OCI-LY7 (cell line): Measurements from ENCODE around the gene PRX. TPM values are rescaled to one million over a fixed set of nuclear protein-coding genes. Genes with fewer than 3 reads are reported as not detected.

Source experiments
- BruUV-seq: library from RNA; stranded (reverse); fragments of 400-500 nt; replicated peaks from 2 replicates; lab custom pipeline; 2021; lab: Mats Ljungman, UMichigan
- CTCF ChIA-PET: fragments of 300-600 bp; sonication (Branson Sonifier 250); formaldehyde crosslinking; loops from one replicate; lab custom pipeline; 2022; ENCODE audit warnings: antibody characterized with exemption; ENCODE audit not compliant: unreplicated experiment; lab: Charles Lee
- POLR2A ChIA-PET: fragments of 300-600 bp; sonication (Branson Sonifier 250); formaldehyde crosslinking; loops from one replicate; lab custom pipeline; 2022; ENCODE audit warnings: antibody characterized with exemption; lab: Charles Lee
- DNase-seq: peaks from one replicate; pipeline ENCODE4 v3.0.0-alpha.2; 2015; ENCODE audit warnings: low spot score
- H2AFZ ChIP-seq: fragments of 200-600 bp; sonication (generic), shearing (Covaris generic); 2 replicates; pipeline ENCODE4 v1.6.1; 2014; ENCODE audit warnings: mild to moderate bottlenecking, antibody characterized with exemption, low read length, moderate library complexity
- H3K27ac ChIP-seq: fragments of 200-600 bp; sonication (generic); 2 replicates; pipeline ENCODE4 v1.5.1; 2014; ENCODE audit warnings: mixed run types, low read depth, mild to moderate bottlenecking, moderate library complexity, low read length, inconsistent platforms; ENCODE audit not compliant: poor library complexity, severe bottlenecking
- H3K36me3 ChIP-seq: fragments of 200-600 bp; sonication (generic); 2 replicates; pipeline ENCODE4 v1.6.1; 2014; ENCODE audit warnings: mild to moderate bottlenecking, antibody characterized with exemption, low read length, moderate library complexity, mixed read lengths; ENCODE audit not compliant: insufficient read depth
- H3K4me1 ChIP-seq: fragments of 200-600 bp; sonication (generic); 2 replicates; pipeline ENCODE4 v1.5.1; 2014; ENCODE audit warnings: mild to moderate bottlenecking, low read length; ENCODE audit not compliant: insufficient read depth, poor library complexity, severe bottlenecking
- H3K4me2 ChIP-seq: fragments of 200-600 bp; sonication (generic); 2 replicates; pipeline ENCODE4 v1.6.1; 2014; ENCODE audit warnings: mild to moderate bottlenecking, low read length
- H3K4me3 ChIP-seq: fragments of 200-600 bp; sonication (generic); 2 replicates; pipeline ENCODE4 v1.5.1; 2014; ENCODE audit warnings: mild to moderate bottlenecking, low read depth, low read length; ENCODE audit not compliant: poor library complexity, severe bottlenecking
- H3K79me2 ChIP-seq: fragments of 200-600 bp; sonication (generic); 2 replicates; pipeline ENCODE4 v1.6.1; 2016; ENCODE audit warnings: low read depth, mild to moderate bottlenecking, low read length, moderate library complexity, mixed read lengths; ENCODE audit not compliant: insufficient read depth
- H3K9me2 ChIP-seq: fragments of 200-600 bp; sonication (generic); 2 replicates; pipeline ENCODE4 v1.6.1; 2016; ENCODE audit warnings: mild to moderate bottlenecking, low read length, mixed read lengths; ENCODE audit not compliant: insufficient read depth
- H3K9me3 ChIP-seq: fragments of 200-600 bp; sonication (generic); 2 replicates; pipeline ENCODE4 v1.6.1; 2014; ENCODE audit warnings: mild to moderate bottlenecking, mixed run types, low read length, mixed read lengths
- H4K20me1 ChIP-seq: fragments of 200-600 bp; sonication (generic); 2 replicates; pipeline ENCODE4 v1.6.1; 2014; ENCODE audit warnings: mild to moderate bottlenecking, antibody characterized with exemption, low read length, moderate library complexity, mixed read lengths; ENCODE audit not compliant: insufficient read depth
- EZH2phosphoT487 ChIP-seq: fragments of 200-600 bp; sonication (generic); IDR thresholded peaks from 2 replicates; pipeline ENCODE4 v1.6.1; 2018; ENCODE audit warnings: low read depth, borderline replicate concordance, mild to moderate bottlenecking, mixed run types, antibody characterized with exemption, low read length, moderate library complexity, mixed read lengths
- intact Hi-C: fragments of 100-400 bp; cut with micrococcal nuclease; formaldehyde crosslinking; loops from one replicate; pipeline ENCODE4 v1.10.0; 2022; ENCODE audit not compliant: unreplicated experiment
- total RNA-seq, 2 experiments: library from RNA; depleted of rRNA in 1 of 2; stranded (reverse); fragments of >200 nt in 1 of 2; shearing (Covaris generic) in 1 of 2; gene quantifications; 2 replicates each; pipeline ENCODE4 v1.2.3, GENCODE V29; 2014 to 2022
- TF ChIP-seq, protein P1 (sequence below): fragments of 200-600 bp; sonication (generic); conservative IDR thresholded peaks from 2 replicates; pipeline ENCODE4 v1.5.1; 2014; ENCODE audit warnings: mild to moderate bottlenecking, antibody characterized with exemption, low read length, moderate library complexity, mixed read lengths

Gene PRX
- total RNA-seq, 2 experiments from 2014 or later, result 2.2 to 4.9 TPM

DNA sequence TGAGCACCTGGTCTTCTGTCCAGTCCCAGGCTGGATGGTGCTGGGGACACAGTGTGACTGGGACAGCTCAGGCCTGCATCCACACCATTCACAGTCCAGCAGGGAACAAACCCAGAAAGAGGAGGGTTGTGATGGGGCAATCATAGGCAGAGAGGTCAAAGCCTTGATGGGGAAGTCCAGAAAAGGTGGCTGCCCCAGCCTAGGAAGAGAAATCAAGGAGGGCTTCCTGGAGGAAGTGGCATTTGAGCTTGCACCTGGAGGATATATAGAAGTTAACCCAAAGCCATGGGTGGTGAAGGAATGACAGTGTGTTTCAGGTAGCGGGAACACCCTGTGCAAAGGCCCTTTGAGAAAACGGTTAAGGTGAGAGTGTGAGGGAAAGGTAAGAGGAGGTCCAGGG is 2.6 kb upstream of the PRX start:
- Histone ChIP-seq H4K20me1 (no peaks in the 10 kb centered on the region), H3K27ac (no peak overlapping the region), H3K4me3 (no peak overlapping the region), H3K79me2 (no peaks in the 10 kb centered on the region), H3K9me2 (no peaks in the 10 kb centered on the region), H3K36me3 (no peaks in the 10 kb centered on the region), H2AFZ (no peak overlapping the region), H3K4me2 (no peak overlapping the region), H3K9me3 (no peaks in the 10 kb centered on the region), H3K4me1 (peaks cover 28% of the 10 kb centered on the region)
- BruUV-seq, result no TSS peak
- intact Hi-C loops, result no loop called here
- POLR2A ChIA-PET, result no interaction called here
- TF ChIP-seq, protein P1, sequence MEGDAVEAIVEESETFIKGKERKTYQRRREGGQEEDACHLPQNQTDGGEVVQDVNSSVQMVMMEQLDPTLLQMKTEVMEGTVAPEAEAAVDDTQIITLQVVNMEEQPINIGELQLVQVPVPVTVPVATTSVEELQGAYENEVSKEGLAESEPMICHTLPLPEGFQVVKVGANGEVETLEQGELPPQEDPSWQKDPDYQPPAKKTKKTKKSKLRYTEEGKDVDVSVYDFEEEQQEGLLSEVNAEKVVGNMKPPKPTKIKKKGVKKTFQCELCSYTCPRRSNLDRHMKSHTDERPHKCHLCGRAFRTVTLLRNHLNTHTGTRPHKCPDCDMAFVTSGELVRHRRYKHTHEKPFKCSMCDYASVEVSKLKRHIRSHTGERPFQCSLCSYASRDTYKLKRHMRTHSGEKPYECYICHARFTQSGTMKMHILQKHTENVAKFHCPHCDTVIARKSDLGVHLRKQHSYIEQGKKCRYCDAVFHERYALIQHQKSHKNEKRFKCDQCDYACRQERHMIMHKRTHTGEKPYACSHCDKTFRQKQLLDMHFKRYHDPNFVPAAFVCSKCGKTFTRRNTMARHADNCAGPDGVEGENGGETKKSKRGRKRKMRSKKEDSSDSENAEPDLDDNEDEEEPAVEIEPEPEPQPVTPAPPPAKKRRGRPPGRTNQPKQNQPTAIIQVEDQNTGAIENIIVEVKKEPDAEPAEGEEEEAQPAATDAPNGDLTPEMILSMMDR, result no peak
- TF ChIP-seq EZH2phosphoT487, result no peak
- CTCF ChIA-PET, result no interaction called here
- DNase-seq, result no peak

DNA sequence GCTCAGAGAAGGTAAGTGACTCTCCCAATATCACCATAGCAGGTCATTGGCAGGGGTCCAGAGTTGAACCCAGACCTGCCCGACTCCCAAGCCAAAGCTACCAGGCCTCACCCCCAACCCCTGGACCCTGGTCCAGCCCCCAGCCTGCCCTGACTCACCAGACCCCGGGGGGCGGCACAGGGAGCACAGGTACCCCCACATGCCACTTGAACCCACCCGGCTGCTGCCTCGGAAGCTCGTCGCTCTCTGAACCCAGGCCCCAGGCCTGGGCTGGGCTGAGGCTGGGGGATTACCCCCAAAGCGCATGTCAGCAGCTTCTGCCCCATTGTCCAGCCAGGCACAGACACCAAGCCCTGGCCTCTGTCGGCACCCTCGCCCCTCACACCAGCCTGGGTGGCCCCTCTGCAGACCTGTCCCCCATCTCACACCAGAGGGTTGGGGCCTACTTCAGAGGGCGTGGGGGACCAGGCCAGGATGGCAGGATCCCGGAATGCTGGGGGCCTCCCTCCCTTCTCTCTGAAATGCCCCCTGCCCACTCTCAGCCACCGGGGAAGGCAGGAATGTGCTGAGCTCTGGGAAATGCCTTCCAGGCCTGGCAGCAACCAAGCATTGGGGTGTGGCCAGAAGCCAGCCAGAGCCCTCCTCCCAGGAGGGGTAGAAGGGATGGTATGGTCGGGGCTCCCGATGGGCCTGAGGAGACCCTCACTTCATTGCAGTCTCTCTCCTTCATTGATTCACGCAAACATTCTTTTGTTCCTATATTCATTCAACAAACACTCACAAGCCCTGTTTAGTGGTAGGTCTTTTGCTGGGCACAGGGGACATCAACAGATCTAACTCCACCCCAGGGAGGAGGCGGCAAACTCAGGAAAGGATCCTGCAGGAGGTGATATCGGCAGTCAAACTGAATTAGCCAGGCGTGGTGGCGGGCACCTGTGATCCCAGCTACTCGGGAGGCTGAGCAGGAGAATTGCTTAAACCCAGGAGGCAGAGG is 1.7 kb upstream of the PRX start:
- H3K4me1 ChIP-seq, result peaks cover 38% of the 10 kb centered on the region
- ChIA-PET POLR2A (no interaction called here), CTCF (no interaction called here)
- H3K27ac ChIP-seq, result no peak overlapping the region
- DNase-seq, result no peak
- H2AFZ ChIP-seq, result no peak overlapping the region
- intact Hi-C loops, result no loop called here
- H3K4me2 ChIP-seq, result no peak overlapping the region
- H3K9me3 ChIP-seq, result no peaks in the 10 kb centered on the region
- no peak overlapping the region for H3K4me3 ChIP-seq
- no peaks in the 10 kb centered on the region for H3K36me3 ChIP-seq
- H3K79me2 ChIP-seq, result no peaks in the 10 kb centered on the region
- no TSS peak for BruUV-seq
- no peak for TF ChIP-seq EZH2phosphoT487
- TF ChIP-seq, protein P1, result no peak
- H4K20me1 ChIP-seq, result no peaks in the 10 kb centered on the region
- no peaks in the 10 kb centered on the region for H3K9me2 ChIP-seq

DNA sequence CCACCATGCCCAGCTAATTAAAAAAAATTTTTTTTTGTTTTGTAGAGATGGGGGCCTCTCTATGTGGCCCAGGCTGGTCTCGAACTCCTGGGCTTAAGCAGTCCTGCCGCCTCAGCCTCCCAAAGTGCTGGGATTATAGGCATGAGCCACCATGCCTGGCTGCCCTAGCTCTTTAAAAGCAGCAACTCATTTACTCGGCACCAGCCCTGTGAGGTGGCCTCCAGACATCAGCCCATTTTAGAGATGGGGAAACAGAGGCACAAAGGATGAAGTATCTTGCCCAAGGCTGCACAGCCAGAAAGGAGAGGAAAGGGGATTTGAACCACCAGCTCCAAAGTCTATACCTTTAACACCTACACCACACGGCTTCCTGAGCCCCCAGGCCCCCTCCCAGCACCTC is 312 bp downstream of the PRX start:
- no peak overlapping the region for H3K4me2 ChIP-seq
- no peaks in the 10 kb centered on the region for H3K79me2 ChIP-seq
- H2AFZ ChIP-seq, result no peak overlapping the region
- TF ChIP-seq EZH2phosphoT487, result no peak
- TF ChIP-seq, protein P1, result no peak
- intact Hi-C loops, result no loop called here
- no peaks in the 10 kb centered on the region for H3K9me2 ChIP-seq
- H3K36me3 ChIP-seq, result no peaks in the 10 kb centered on the region
- H4K20me1 ChIP-seq, result no peaks in the 10 kb centered on the region
- no peak overlapping the region for H3K4me3 ChIP-seq
- no TSS peak for BruUV-seq
- CTCF ChIA-PET, result interaction anchor here (0.6 kb wide), 1 partner anchor 32 kb away, joined by 3 read pairs; no protein-coding TSS in a partner anchor
- H3K9me3 ChIP-seq, result no peaks in the 10 kb centered on the region
- no peak overlapping the region for H3K27ac ChIP-seq
- no peak for DNase-seq
- POLR2A ChIA-PET, result interaction anchor here (0.5 to 1.2 kb wide), 4 partner anchors 13 to 126 kb away, joined by 3 to 7 read pairs (median 3); no protein-coding TSS in a partner anchor
- H3K4me1 ChIP-seq, result peaks cover 57% of the 10 kb centered on the region
